ENCODE results near the gene SEC23IP.

SEC23IP gene

GRCh38 chr10:119940487-119940886, 48.0 kb downstream of the SEC23IP start:
- DNase-seq (ENCODE audit: low read depth), result no peak

GRCh38 chr10:119942973-119943372, 50.4 kb downstream of the SEC23IP start:
- no peak for DNase-seq (ENCODE audit: low read depth)

GRCh38 chr10:119945805-119946204, 53.3 kb downstream of the SEC23IP start:
- no peak for DNase-seq (ENCODE audit: low read depth)

GRCh38 chr10:119947300-119947699, 54.8 kb downstream of the SEC23IP start:
- DNase-seq (ENCODE audit: low read depth), result no peak

GRCh38 chr10:119957451-119957850, 64.9 kb downstream of the SEC23IP start:
- no peak for DNase-seq (ENCODE audit: low read depth)

- no peak for DNase-seq (ENCODE audit: low read depth)
Observed at GRCh38 chr10:119962837-119963236, 70.3 kb downstream of the SEC23IP start.

GRCh38 chr10:119967066-119967465, 74.5 kb downstream of the SEC23IP start:
- no peak for DNase-seq (ENCODE audit: low read depth)

GRCh38 chr10:119969609-119970008, 77.1 kb downstream of the SEC23IP start:
- DNase-seq (ENCODE audit: low read depth), result no peak

GRCh38 chr10:119970107-119970506, 77.6 kb downstream of the SEC23IP start:
- DNase-seq (ENCODE audit: low read depth), result no peak

GRCh38 chr10:119970963-119971362, 78.4 kb downstream of the SEC23IP start:
- no peak for DNase-seq (ENCODE audit: low read depth)

GRCh38 chr10:119973281-119973680, 80.8 kb downstream of the SEC23IP start:
- DNase-seq (ENCODE audit: low read depth), result no peak

GRCh38 chr10:119976421-119976820, 83.9 kb downstream of the SEC23IP start:
- DNase-seq (ENCODE audit: low read depth), result no peak

GRCh38 chr10:119980956-119981750, 88.6 kb downstream of the SEC23IP start:
- DNase-seq (ENCODE audit: low read depth), result no peak

- no peak for DNase-seq (ENCODE audit: low read depth)
Observed at GRCh38 chr10:119981826-119982225, 89.3 kb downstream of the SEC23IP start.

GRCh38 chr10:119988333-119988732, 95.8 kb downstream of the SEC23IP start:
- no peak for DNase-seq (ENCODE audit: low read depth)

- no peak for DNase-seq (ENCODE audit: low read depth)
Observed at GRCh38 chr10:119989966-119990365, 97.4 kb downstream of the SEC23IP start.

- no peak for DNase-seq (ENCODE audit: low read depth)
Observed at GRCh38 chr10:119991066-119991465, 98.5 kb downstream of the SEC23IP start.

GRCh38 chr10:119991816-119992215, 99.3 kb downstream of the SEC23IP start:
- no peak for DNase-seq (ENCODE audit: low read depth)

All from HS-5 (cell line).